ENCODE results near the gene GATA2. TPM values are rescaled to one million over a fixed set of nuclear protein-coding genes. Genes with fewer than 3 reads are reported as not detected.

The GATA2 gene
- total and polyA plus RNA-seq, 3 experiments from 2014 or later = not detected

GRCh38 chr3:128483657-128484403 lies 9.2 kb downstream of the GATA2 start:
- no peaks in the 10 kb centered on the region for H3K36me3 Mint-ChIP-seq
- POLR2A ChIA-PET = no interaction called here

GRCh38 chr3:128482666-128483656 lies 10.0 kb downstream of the GATA2 start:
- H3K4me3 ChIP-seq (ENCODE audit: low read length) = peak overlapping the region; percentile 37
- ChIA-PET POLR2A (no interaction called here), CTCF (interaction anchor here (1.2 to 1.4 kb wide), 2 partner anchors 9 to 14 kb away, joined by 3 to 4 read pairs; no protein-coding TSS in a partner anchor)
- H3K27me3 ChIP-seq (ENCODE audit: insufficient read depth, low read length, poor library complexity, severe bottlenecking) = peaks cover 38% of the 10 kb centered on the region
- no peaks in the 10 kb centered on the region for H3K36me3 ChIP-seq (ENCODE audit: insufficient read depth, low read length)
- Mint-ChIP-seq H3K36me3 (no peaks in the 10 kb centered on the region), H3K4me3 (peak overlapping the region; percentile 52 to 89 (median 70)), H3K4me1 (peaks cover 15 to 35% (median 19%) of the 10 kb centered on the region in 3 donors), H3K27me3 (peaks cover 69 to 85% of the 10 kb centered on the region in 2 donors), H3K27ac (peak overlapping the region in 1 of 8 donors; percentile 22), H3K9me3 (no peaks in the 10 kb centered on the region)
- peak overlapping the region; percentile 70 for H3K27ac ChIP-seq (ENCODE audit: low read depth, low read length)
- peaks cover 9% of the 10 kb centered on the region for H3K4me1 ChIP-seq (ENCODE audit: insufficient read depth, low read length)
- H3K9me3 ChIP-seq (ENCODE audit: low read length) = no peaks in the 10 kb centered on the region
- no peak for DNase-seq

More at GRCh38 chr3:128483657-128484403, 9.2 kb downstream of the GATA2 start:
- CTCF ChIA-PET = no interaction called here
- no peaks in the 10 kb centered on the region for H3K36me3 ChIP-seq (ENCODE audit: insufficient read depth, low read length)
- peaks cover 18% of the 10 kb centered on the region for H3K4me1 ChIP-seq (ENCODE audit: insufficient read depth, low read length)
- DNase-seq = no peak
- no peaks in the 10 kb centered on the region for H3K9me3 ChIP-seq (ENCODE audit: low read length)
- Mint-ChIP-seq H3K4me3 (peak overlapping the region in 6 of 7 donors; percentile 48 to 78 (median 64)), H3K27me3 (peaks cover 70 to 76% of the 10 kb centered on the region in 2 donors), H3K27ac (peak overlapping the region in 2 of 8 donors; percentile 53 to 61), H3K4me1 (peaks cover 15 to 44% (median 21%) of the 10 kb centered on the region in 3 donors), H3K9me3 (no peaks in the 10 kb centered on the region)
- H3K27me3 ChIP-seq (ENCODE audit: insufficient read depth, low read length, poor library complexity, severe bottlenecking) = peaks cover 46% of the 10 kb centered on the region
- H3K27ac ChIP-seq (ENCODE audit: low read depth, low read length) = peak overlapping the region; percentile 70
- peak overlapping the region; percentile 37 for H3K4me3 ChIP-seq (ENCODE audit: low read length)

GRCh38 chr3:128482175-128482574 lies 10.8 kb downstream of the GATA2 start:
- Histone ChIP-seq H3K27ac (ENCODE audit: low read depth, low read length) (peak overlapping the region; percentile 70), H3K9me3 (ENCODE audit: low read length) (no peaks in the 10 kb centered on the region), H3K36me3 (ENCODE audit: insufficient read depth, low read length) (no peaks in the 10 kb centered on the region), H3K4me1 (ENCODE audit: insufficient read depth, low read length) (peaks cover 8% of the 10 kb centered on the region), H3K4me3 (ENCODE audit: low read length) (no peak overlapping the region), H3K27me3 (ENCODE audit: insufficient read depth, low read length, poor library complexity, severe bottlenecking) (peaks cover 35% of the 10 kb centered on the region)
- POLR2A ChIA-PET = no interaction called here
- no peak overlapping the region for H3K27ac Mint-ChIP-seq
- peaks cover 0 to 2% (median 0%) of the 10 kb centered on the region in 5 donors for H3K9me3 Mint-ChIP-seq
- no peaks in the 10 kb centered on the region for H3K36me3 Mint-ChIP-seq
- H3K4me1 Mint-ChIP-seq = peaks cover 11 to 31% (median 16%) of the 10 kb centered on the region in 3 donors
- DNase-seq = no peak
- CTCF ChIA-PET = interaction anchor here (1.2 to 1.4 kb wide), 2 partner anchors 10 to 15 kb away, joined by 3 to 4 read pairs; no protein-coding TSS in a partner anchor
- no peak overlapping the region for H3K4me3 Mint-ChIP-seq
- peaks cover 67 to 89% of the 10 kb centered on the region in 2 donors for H3K27me3 Mint-ChIP-seq

GRCh38 chr3:128481438-128481942 lies 11.5 kb downstream of the GATA2 start:
- no peak overlapping the region for H3K4me3 ChIP-seq (ENCODE audit: low read length)
- Mint-ChIP-seq H3K36me3 (no peaks in the 10 kb centered on the region), H3K4me3 (no peak overlapping the region), H3K4me1 (peaks cover 10 to 24% (median 14%) of the 10 kb centered on the region in 3 donors), H3K27ac (no peak overlapping the region), H3K27me3 (peaks cover 61 to 88% of the 10 kb centered on the region in 2 donors), H3K9me3 (peaks cover 0 to 2% (median 0%) of the 10 kb centered on the region in 5 donors)
- POLR2A ChIA-PET = no interaction called here
- peaks cover 29% of the 10 kb centered on the region for H3K27me3 ChIP-seq (ENCODE audit: insufficient read depth, low read length, poor library complexity, severe bottlenecking)
- H3K27ac ChIP-seq (ENCODE audit: low read depth, low read length) = no peak overlapping the region
- no peaks in the 10 kb centered on the region for H3K36me3 ChIP-seq (ENCODE audit: insufficient read depth, low read length)
- no peaks in the 10 kb centered on the region for H3K9me3 ChIP-seq (ENCODE audit: low read length)
- DNase-seq = no peak
- CTCF ChIA-PET = no interaction called here
- peaks cover 8% of the 10 kb centered on the region for H3K4me1 ChIP-seq (ENCODE audit: insufficient read depth, low read length)

GRCh38 chr3:128480717-128481437 lies 12.1 kb downstream of the GATA2 start:
- CTCF ChIA-PET = interaction anchor here (1.2 kb wide), 1 partner anchor 137 kb away, joined by 3 read pairs; no protein-coding TSS in a partner anchor
- H3K4me3 ChIP-seq (ENCODE audit: low read length) = no peak overlapping the region
- H3K27me3 ChIP-seq (ENCODE audit: insufficient read depth, low read length, poor library complexity, severe bottlenecking) = peaks cover 24% of the 10 kb centered on the region
- peaks cover 10 to 19% (median 11%) of the 10 kb centered on the region in 3 donors for H3K4me1 Mint-ChIP-seq
- peaks cover 0 to 2% (median 0%) of the 10 kb centered on the region in 5 donors for H3K9me3 Mint-ChIP-seq
- H3K27ac Mint-ChIP-seq = no peak overlapping the region
- no peak overlapping the region for H3K27ac ChIP-seq (ENCODE audit: low read depth, low read length)
- POLR2A ChIA-PET = no interaction called here
- no peak for DNase-seq
- peaks cover 8% of the 10 kb centered on the region for H3K4me1 ChIP-seq (ENCODE audit: insufficient read depth, low read length)
- H3K9me3 ChIP-seq (ENCODE audit: low read length) = no peaks in the 10 kb centered on the region
- H3K36me3 ChIP-seq (ENCODE audit: insufficient read depth, low read length) = no peaks in the 10 kb centered on the region
- no peak overlapping the region for H3K4me3 Mint-ChIP-seq
- peaks cover 57 to 83% of the 10 kb centered on the region in 2 donors for H3K27me3 Mint-ChIP-seq
- H3K36me3 Mint-ChIP-seq = no peaks in the 10 kb centered on the region

GRCh38 chr3:128480278-128480677 lies 12.7 kb downstream of the GATA2 start:
- H3K27ac Mint-ChIP-seq = no peak overlapping the region
- peaks cover 51 to 77% of the 10 kb centered on the region in 2 donors for H3K27me3 Mint-ChIP-seq

GRCh38 chr3:128479558-128480086 lies 13.4 kb downstream of the GATA2 start:
- Mint-ChIP-seq H3K36me3 (no peaks in the 10 kb centered on the region), H3K27me3 (peaks cover 48 to 72% of the 10 kb centered on the region in 2 donors), H3K9me3 (peaks cover 0 to 2% (median 0%) of the 10 kb centered on the region in 5 donors), H3K4me3 (no peak overlapping the region), H3K27ac (no peak overlapping the region), H3K4me1 (peaks cover 10 to 19% (median 11%) of the 10 kb centered on the region in 3 donors)
- Histone ChIP-seq H3K27me3 (ENCODE audit: insufficient read depth, low read length, poor library complexity, severe bottlenecking) (peaks cover 15% of the 10 kb centered on the region), H3K27ac (ENCODE audit: low read depth, low read length) (no peak overlapping the region), H3K9me3 (ENCODE audit: low read length) (no peaks in the 10 kb centered on the region), H3K36me3 (ENCODE audit: insufficient read depth, low read length) (no peaks in the 10 kb centered on the region), H3K4me1 (ENCODE audit: insufficient read depth, low read length) (peaks cover 8% of the 10 kb centered on the region), H3K4me3 (ENCODE audit: low read length) (no peak overlapping the region)
- ChIA-PET CTCF (interaction anchor here (1.2 kb wide), 1 partner anchor 138 kb away, joined by 3 read pairs; no protein-coding TSS in a partner anchor), POLR2A (no interaction called here)
- DNase-seq = no peak

More at GRCh38 chr3:128480278-128480677, 12.7 kb downstream of the GATA2 start:
- no peak for DNase-seq
- POLR2A ChIA-PET = no interaction called here
- H3K36me3 Mint-ChIP-seq = no peaks in the 10 kb centered on the region
- Histone ChIP-seq H3K9me3 (ENCODE audit: low read length) (no peaks in the 10 kb centered on the region), H3K36me3 (ENCODE audit: insufficient read depth, low read length) (no peaks in the 10 kb centered on the region), H3K4me3 (ENCODE audit: low read length) (no peak overlapping the region), H3K27me3 (ENCODE audit: insufficient read depth, low read length, poor library complexity, severe bottlenecking) (peaks cover 21% of the 10 kb centered on the region), H3K27ac (ENCODE audit: low read depth, low read length) (no peak overlapping the region), H3K4me1 (ENCODE audit: insufficient read depth, low read length) (peaks cover 8% of the 10 kb centered on the region)
- CTCF ChIA-PET = interaction anchor here (1.2 kb wide), 1 partner anchor 138 kb away, joined by 3 read pairs; no protein-coding TSS in a partner anchor
- H3K9me3 Mint-ChIP-seq = peaks cover 0 to 2% (median 0%) of the 10 kb centered on the region in 5 donors
- peaks cover 10 to 19% (median 11%) of the 10 kb centered on the region in 3 donors for H3K4me1 Mint-ChIP-seq
- H3K4me3 Mint-ChIP-seq = no peak overlapping the region

Data from CD8-positive, alpha-beta memory T cell (primary cell).